NCI-H2227 treated with DMSO at 0.1 percent for 48 hours (cell line): ENCODE data around the gene COG4.
"Not testable (repeated sequence)": the region's sequence is repeated elsewhere in the genome, so short reads cannot be mapped to it uniquely, and the experiment has no call there.

Experiments used
- DNase-seq: peaks from one replicate; lab custom pipeline; 2025; lab: John Stamatoyannopoulos, UW

The COG4 gene

DNA sequence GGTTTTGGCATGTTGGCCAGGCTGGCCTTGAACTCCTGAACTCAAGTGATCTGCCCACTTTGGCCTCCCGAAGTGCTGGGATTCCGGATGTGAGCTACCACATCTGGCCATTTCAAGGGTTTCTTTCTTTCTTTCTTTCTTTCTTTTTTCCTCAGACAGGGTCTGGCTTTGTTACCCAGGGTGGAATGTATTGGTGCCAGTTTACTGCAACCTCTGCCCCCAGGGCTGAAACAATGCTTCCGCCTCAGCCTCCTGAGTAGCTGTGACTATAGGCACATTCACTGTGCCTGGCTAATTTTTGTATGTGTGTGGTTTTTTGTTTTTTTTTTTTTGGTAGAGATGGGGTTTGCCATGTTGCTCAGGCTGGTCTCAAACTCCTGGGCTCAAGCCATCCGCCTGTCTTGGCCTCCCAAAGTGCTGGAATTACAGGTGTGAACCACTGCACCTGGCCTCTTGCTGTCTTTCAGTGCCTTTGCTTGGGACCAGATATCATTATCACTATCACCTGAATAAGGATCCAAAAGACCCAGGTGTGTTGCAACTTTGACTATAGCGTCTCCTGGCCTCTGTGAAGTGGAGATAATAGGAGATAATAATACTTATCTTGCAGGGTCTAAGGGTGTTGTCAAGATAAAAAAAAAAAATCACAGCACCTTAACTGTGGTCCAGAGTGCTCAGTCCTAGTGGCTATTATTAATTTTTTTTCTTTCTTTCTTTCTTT, 65.7 kb downstream of the COG4 start:
- DNase-seq, result no peak

DNA sequence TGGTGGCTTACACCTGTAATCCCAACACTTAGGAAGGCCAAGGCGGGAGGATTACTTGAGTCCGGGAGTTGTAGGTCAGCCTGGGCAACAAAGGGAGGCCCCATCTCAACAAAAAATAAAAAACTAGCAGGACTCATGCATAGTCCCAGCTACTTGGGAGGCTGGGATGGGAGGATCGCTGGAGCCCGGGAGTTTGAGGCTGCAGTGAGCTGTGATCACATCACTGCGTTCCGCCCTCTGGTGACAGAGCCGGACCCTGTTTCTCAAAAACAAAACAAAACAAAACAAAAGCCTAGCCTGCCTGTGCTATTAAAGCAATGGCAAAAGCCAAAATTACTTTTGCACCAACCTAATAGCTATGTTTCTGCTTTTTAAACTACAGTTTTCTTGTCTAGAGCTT, 67.4 kb downstream of the COG4 start:
- no peak for DNase-seq

DNA sequence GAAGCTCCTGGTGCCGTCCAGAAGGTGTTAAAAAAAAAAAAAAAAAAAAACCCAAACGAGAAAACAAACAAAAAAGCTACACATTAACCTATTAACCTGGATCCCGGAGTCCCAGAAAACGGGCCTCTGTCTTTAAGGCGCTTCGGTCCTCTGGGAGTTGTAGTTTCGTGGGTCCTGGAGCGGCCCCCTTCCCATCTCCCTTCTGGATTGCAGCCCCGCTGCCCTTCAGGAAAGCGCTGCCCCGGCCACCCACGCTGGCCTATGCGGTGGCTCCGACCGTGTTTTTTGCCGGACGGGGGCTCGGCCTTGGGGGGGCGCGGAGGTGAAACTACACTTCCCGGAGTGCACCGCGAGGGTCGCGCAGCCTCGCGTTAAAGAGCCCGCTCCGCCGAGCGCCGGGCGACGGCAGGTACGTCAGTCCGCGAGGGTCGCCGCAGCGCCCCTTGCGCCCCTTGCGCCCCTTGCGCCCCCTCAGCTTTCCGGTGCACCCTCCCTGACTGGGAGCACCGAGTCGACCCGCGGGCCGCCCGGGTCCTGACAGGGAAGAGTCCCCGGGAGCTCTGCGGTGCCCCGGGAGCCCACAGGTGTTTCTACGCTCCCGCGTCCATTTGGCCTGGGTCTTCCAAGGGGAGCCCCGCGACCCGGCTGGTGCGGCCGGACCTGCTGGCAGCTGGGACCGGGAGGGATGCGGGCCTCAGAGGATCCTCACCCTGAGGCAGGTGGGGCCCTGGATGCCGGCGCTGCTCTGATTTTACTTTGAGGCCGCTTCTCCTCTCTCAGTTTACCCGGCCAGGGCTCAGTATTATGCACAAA, 68.9 kb downstream of the COG4 start, which contains the start of gene FCSK:
Gene FCSK, plus strand, starts transcription at position 374 of the 813 bp plus-strand sequence. CDS start 8,596 bp downstream, outside the sequence.
- peak; percentile 33 for DNase-seq

DNA sequence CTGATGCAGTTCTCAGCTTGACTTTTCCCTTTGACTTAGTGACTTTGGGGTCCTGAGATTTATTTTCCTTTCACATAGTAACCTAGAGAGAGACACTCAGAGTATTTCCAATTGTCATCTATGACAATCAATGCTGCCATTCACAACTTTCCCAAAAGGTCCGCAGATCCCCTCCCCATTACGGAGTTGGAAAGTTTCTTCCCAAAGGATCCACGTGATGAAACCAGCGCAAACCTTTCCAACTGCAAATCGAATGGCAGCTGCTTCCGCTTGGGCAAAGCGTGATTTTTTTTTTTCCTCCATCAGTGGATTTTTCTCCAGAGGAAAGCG, 69.5 kb downstream of the COG4 start:
- no peak for DNase-seq

DNA sequence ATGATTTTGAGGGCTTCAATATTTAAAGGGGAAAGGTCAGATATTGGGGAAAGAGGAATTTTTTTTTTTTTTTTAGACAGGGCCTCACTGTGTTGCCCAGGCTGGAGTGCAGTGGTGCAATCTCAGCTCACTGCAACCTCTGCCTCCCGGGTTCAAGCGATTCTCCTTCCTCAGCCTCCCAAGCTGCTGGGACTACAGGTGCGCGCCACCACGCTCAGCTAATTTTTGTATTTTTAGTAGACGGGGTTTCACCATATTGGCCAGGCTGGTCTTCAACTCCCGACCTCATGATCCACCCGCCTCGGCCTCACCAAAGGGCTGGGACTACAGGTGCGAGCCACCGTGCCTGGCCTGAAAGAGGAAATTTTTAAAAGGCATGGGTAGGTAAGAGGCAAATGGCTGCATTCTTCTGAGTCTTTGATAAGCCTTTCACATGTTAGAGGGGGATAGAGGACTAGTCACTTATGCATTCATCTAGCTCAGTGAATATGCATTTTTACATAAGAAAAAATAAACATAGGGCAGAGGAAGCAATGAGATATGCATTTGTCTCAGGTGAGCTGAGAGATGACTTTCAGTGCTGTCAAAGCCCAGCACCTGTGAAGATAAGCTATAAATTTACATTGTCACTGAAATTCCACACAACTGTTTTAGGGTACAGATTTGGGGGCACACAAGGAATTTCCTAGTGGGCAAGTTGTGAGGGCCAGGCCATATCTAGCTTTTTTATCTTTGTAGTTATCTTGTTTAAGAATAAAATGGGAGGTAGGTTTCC, 70.0 kb downstream of the COG4 start:
- DNase-seq, result no peak

DNA sequence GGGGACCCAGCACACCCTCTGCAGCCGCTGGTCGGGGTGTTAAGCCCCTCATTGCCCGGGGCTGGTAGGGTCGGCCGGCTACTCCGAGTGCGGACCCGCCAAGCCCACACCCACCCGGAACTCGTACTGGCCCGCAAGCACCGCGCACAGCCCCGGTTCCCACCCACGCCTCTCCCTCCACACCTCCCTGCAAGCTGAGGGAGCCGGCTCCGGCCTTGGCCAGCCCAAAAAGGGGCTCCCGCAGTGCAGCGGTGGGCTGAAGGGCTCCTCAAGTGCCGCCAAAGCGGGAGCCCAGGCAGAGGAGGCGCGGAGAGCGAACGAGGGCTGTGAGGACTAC, 72.4 kb downstream of the COG4 start:
- not testable (repeated sequence) for DNase-seq

DNA sequence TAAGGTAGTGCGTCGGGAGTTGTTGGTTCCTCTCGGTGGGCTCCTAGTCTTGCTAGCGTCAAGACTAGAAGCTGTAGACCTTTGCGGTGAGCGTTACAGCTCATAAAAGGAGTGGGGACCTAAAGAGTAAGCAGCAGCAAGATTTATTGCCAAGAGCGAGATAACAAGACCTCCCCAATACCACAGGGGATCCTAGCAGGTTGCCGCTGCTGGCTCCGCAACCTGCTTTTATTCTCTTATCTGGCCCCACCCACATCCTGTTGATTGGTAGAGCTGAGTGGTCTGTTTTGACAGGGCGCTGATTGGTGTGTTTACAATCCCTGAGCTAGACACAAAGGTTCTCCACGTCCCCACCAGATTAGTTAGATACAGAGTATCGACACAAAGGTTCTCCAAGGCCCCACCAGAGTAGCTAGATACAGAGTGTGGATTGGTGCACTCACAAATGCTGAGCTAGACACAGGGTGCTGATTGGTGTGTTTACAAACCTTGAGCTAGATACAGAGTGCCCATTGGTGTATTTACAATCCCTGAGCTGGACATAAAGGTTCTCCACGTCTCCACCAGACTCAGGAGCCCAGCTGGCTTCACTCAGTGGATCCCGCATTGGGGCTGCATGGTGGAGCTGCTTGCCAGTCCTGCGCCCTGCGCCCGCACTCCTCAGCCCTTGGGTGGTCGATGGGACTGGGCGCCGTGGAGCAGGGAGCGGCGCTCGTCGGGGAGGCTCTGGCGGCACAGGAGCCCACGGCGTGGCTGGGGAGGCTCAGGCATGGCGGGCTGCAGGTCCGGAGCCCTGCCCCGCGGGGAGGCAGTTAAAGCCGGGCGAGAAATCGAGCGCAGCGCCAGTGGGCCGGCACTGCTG, 73.0 kb downstream of the COG4 start:
- DNase-seq, result not testable (repeated sequence)

DNA sequence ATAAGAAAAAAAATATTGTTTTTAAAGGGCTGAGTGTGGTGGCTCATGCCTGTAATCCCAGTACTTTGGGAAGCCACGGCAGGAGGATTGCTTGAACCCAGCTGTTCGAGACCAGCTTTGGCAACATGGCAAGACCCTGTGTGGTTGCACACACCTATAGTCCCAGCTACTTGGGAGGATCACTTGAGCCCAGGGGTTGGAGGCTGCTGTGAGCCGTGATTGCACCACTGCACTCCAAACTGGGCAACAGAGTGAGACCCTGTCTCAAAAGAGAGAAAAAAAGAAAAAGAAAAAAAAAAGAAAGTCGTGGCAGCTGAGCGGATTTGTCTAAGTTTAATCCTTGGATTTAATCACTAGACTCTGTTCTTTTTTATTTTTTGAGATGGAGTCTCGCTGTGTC, 75.3 kb downstream of the COG4 start:
- no peak for DNase-seq

DNA sequence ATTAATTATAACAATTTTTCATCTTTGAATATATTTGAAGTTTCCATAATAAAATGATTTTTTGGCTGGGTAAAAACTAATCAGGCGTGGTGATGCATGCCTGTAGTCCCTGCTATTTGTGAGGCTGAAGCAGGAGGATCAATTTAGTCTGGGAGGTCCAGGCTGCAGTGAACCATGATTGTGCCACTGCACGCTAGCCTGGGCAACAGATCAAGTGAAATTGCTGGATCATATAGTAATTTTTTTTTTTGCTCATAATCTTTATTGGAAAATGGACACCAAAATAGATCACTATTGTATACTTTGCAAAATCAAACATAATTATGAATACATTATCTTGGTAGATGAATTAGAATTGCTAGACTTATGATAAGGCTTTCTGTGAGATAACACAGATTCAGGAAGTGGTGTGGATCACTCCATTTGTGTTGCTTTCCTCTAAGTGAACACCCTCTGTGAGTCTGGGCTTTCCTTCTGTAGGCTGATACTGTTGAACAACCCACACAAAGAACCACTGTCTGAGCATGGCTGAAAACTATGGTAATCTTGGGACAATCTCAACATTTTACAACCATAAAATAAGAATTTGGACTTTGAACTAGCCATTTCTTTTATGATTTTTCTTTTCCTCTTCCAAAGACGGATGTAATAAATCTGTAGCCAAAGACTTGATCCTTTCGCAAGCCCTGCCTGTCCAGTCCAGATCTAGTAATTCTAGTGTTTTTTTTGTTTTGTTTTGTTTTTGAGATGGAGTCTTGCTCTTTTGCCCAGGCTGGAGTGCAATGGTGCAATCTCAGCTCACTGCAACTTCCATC, 78.9 kb downstream of the COG4 start:
- DNase-seq, result no peak

DNA sequence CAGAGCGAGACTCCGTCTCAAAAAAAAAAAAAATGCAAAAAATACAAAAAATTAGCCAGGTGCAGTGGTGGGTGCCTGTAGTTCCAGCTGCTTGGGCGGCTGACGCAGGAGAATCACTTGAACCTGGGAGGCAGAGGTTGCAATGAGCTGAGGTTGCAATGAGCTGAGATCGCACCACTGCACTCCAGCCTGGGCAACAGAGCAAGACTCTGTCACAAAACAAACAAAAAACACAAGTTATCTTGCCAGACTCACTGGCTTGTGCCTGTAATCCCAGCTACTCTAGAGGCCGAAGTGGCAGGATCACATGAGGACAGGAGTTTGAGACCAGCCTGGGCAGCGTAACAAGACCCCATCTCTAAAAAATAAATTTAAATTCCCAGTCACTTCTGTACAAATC, 81.0 kb downstream of the COG4 start:
- no peak for DNase-seq

DNA sequence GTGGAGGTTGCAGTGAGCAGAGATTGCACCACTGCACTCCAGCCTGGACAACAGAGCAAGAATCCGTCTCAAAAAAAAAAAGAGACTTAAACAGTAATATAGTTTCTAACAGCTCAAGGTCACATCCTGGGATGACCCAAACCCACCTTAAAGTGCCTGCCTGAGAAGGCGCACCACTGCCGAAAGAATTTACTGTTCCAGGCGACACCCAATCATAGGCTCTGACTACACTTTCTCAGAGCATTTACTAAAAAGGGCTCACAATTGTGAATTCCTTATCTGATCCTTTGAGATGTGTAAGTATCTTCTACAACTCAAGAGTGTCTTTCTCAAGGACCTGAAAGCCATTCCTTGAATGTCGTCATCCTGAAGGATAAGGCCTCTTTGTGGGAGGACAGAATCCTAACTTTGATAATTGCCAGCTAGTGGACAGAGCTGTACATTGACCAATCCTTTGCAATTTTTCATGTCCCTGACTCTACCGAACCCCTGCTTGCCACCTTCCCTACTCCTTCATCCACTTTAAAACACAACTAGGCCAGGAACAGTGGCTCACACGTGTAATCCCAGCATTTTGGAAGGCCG, 81.9 kb downstream of the COG4 start:
- DNase-seq, result no peak

DNA sequence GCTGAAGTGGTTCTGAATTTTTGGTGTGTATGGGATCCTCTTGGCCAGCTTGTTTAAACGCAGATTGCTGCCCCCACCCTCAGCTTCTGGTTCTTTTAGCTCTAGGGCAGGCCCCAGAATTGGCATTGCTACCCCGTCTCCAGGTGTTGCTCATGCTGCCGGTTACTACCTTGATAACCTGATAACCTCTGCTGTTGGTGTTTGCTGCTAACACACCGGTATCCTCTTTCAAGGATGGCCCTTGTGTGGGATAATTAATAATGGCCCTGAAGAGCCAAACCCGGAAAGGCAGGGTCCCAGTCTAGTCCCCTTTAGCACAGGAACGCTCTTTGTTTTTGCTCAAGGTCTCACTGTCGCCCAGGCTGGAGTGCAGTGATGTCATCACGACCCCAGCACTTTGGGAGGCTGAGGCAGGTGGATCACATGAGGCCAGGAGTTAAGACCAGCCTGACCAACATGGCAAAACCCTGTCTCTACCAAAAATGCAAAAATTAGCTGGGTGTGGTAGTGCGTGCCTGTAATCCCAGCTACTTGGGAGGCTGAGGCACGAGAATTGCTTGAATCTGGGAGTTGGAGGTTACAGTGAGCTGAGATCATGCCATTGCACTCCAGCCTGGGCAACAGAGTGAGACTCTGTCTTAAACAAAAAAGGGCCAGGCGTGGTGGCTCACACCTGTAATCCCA, 83.2 kb downstream of the COG4 start:
- DNase-seq, result no peak

DNA sequence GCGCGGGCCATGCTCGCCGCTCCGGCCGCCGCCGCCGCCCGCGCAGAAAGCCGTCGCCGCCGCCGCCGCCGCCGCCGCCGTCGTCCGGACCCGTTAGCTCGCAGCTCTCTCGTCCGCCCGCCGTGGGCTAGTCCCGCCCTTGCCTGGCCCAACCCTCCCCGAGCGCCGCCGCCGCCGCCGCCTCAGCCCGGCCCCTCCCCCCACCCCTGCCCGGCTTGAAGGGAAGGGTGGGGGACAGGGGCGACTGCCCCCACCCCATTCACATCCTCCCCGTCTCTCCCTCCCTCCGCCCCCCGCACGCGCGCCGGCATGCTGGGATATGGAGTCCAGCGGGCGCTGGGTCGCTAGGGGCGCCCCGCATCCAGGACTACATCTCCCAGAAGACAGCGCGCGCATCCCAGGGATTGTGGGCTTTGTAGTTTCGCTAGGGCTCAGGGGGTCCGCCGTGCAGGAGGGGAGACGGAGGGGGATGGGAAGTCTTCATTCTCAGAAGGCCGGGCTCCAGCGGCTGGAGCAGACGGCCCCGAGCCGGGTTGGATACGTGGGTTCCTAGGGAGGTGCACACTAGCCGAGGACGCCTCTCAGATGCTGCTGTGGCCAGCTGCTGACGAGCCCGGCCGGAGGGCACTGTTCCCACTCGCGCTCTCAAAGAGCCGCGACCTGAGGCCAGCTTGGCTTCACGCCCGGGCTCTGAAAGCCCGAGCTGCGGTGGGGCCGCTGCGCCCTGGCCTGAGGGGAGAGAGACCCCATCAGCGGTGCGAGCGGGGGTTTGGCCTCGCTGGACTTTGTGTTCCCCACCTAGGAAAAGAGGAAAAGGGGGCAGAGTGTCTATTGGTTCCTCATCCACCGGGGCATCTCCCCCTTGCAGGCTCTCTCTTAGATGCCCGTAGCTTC, 84.1 kb downstream of the COG4 start, which contains the start of gene ST3GAL2:
Gene ST3GAL2, minus strand, starts transcription at position 132 of the 894 bp plus-strand sequence. CDS start 40,570 bp downstream, outside the sequence.
- peak; percentile 92 for DNase-seq

DNA sequence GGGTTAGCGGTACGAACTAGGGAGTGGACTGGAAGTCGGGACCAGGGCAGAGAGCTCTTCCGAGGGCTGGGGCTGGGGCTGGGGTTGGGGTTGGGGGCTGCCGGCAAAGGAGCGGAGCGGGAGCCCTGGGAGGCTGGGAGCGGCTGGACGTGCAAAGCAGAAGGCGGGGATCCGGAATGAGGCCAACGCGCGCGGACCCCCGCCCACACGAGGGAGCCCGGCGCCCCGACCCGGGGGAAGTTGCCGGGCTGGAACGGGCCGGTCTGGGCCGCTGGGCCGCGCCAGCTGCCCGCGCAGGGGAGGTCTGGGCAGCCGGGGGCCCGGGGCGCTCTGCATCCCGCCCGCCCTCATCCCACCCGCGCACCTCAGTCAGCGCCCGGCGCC, 84.8 kb downstream of the COG4 start:
- DNase-seq, result no peak

DNA sequence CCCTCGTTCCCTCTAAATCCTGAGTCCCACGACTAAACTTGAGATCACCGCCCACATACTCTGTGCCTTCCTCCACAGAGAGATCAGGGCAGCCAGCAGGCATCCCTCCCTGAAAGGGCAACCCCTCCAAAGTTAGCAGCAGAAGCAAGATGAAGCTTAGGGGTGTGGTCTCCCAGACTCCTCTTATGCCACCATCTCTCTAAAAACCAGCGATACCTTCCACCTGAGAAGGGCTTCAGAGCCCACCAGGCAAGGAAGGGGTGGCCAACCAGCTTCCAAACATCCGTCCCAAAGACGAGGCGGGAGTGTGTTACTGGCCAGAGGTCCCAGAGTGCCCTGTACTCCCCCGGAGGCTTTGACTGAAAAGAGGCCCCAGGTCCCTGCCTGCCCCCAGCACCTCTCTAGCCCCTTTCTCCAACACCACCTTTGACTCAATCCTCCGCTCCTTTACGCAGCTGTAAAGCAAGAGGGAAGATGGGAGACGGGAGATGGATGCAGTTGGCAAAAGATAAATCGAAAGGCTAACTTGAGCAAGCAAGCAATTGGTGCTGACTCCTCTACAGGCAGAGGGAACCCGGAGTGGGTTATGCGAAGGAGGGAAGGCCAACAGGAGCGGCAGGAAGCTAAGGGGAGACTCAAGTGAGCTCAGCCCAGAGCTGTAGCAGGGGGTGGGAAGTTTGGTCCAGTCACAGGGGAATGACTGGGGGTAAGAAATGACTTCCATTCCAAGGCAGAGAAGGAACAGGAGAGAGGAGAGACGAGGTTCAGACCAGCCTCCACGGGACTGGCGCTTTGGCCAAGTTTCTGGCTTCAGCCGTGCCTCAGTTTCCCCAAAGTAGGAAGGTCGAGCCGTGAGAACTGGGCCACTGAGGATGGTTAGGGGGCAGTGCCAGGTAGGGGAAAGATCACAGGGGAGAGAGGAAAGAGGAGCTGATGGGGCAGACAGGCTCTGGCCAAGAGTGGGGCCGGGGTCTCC, 85.5 kb downstream of the COG4 start:
- DNase-seq, result no peak

DNA sequence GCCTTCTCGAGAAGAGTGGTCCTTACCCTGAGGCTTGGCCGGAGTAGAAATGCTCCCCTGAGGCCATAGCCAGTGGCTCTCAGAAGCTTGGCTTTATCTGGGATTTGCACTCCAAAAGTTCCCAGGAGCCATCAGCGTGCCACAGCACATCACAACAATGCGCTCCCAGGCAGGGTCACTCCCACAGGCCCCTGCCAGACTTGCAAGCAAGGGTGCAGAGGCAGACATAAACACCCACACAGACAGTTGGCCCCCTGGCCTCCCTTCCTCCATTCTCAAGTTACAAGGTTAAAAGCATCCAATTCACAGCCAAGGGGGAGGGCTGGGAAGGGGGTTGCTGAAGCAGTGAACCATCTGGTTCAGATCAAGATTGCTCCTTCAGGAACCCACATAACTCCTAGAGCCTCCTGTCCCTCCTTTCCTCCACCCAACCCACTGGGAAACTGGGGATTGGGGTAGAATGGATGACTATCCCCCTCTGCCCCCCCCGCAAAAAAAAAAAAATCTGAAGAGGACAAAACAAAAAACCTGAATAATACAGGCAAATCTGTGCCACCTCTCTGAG, 86.3 kb downstream of the COG4 start:
- DNase-seq, result no peak
